ENCODE data around the gene PRKN.

The PRKN gene

DNA sequence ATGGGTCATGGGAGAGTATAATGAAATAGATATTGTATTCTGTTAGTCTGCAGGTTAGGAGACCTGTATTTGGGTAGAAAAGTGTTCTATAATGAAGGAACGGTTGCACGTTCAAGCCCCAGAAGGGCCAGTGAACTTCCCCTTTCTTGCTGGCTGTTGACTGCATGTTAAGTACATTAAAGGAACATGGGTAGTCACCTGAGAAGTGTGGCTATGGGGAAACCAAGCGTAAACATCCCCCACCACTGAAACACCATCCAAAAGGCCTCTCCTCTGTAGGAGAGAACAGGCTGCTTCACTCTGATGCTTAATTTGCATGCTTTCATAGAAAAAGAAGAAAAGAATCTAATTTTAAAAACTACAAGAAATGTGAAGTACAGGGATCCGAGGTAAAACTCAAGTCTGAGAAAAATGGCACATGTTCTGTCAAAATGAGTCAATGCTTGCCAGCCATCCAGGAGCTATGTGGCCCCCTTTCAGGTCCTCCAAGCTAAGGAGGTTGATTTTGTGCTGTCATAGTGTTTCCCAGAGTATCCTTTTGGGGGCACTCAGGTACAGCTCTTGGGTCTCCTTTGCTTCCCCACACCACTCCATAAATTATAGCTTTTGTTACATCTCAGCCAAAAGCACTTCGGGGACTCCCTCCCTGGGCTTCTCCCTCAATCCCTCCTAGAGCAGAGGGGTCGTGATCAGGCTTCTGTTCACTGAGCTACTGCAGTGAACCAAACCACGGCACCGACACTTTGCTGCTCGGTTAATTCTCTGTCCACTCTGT, 1170.0 kb downstream of the PRKN start:
- DNase-seq: no peak

DNA sequence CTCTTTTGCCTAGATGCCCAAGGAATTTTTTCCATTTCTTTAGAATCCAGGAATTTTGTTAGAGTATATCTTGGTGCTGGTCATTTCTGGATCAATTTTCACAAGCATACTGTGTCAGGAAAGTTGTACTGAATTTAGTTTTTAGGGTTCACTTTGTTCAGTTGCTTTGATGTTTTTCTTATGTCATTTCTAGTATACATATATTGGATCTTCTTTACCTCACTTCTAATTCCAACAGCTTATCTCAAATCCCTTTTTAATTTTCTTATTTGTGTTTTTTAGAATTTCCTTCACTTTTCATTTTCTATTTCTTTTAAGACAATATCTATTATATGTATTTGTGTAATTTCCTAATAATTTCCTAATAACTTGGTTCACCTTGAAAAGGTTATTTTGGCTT, 1172.7 kb downstream of the PRKN start:
- no peak for DNase-seq

GRCh38 chr6:161549977-161550655, 1177.5 kb downstream of the PRKN start:
- no peak for DNase-seq

DNA sequence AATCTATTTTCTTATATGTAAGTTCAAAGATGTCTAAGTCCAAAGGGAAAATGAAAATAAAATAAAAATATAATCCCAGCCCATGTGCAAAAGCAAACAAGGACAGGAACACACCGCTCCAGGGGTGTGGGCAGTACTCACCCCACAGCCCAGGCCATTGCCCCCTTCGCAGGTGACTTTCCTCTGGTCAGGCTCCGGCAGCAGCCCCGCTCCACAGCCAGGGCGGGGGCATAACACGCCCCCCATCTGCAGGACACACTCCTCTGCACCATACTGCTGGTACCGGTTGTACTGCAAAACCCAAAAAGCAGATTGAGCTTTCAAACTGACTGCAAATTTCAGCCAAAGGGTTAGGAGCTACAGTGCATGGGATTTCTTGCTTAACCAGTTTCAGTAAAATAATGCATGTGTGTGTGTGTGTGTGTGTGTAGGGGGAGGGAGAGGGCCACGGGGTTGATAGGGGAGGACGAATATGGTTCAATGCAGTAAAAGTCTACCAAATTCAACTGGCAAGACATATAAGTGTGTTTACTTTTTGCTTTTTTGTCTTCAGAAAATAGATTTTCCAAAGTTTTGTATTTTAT, 1178.8 kb downstream of the PRKN start:
- DNase-seq: no peak

- no peak for DNase-seq
Observed at GRCh38 chr6:161547617-161548016, 1179.9 kb downstream of the PRKN start.

GRCh38 chr6:161546632-161547031, 1180.9 kb downstream of the PRKN start:
- DNase-seq: no peak

GRCh38 chr6:161545741-161546140, 1181.8 kb downstream of the PRKN start:
- no peak for DNase-seq

GRCh38 chr6:161544801-161545480, 1182.6 kb downstream of the PRKN start:
- DNase-seq: no peak

DNA sequence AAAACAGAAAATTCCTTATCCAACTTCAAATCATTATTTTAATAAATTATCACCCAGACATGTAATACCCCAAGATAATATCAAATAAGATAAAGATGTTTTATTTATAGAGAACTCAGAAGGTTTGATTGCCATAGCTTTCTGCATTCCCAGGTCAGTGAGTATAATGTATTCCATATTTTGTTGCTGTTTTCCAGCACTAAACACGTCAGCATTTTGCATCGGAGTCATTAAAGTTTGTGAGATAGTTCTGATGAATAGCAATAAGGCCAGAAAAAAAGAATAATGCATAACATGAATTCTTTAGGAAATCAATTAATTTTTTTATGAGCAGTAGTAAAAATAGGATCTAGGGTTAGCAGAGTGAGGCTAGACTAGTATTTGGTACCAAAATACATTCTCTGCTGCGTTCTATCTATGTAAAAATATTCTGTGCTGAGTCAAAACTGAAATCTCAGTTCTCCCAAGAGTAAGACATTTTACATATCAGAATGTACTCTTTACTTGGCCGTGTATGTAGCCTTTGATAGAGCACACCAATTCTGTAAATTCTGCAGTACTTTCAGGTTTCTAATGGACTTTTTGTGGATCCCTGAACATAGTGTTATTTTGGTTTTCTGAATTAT, 1183.8 kb downstream of the PRKN start:
- no peak for DNase-seq

DNA sequence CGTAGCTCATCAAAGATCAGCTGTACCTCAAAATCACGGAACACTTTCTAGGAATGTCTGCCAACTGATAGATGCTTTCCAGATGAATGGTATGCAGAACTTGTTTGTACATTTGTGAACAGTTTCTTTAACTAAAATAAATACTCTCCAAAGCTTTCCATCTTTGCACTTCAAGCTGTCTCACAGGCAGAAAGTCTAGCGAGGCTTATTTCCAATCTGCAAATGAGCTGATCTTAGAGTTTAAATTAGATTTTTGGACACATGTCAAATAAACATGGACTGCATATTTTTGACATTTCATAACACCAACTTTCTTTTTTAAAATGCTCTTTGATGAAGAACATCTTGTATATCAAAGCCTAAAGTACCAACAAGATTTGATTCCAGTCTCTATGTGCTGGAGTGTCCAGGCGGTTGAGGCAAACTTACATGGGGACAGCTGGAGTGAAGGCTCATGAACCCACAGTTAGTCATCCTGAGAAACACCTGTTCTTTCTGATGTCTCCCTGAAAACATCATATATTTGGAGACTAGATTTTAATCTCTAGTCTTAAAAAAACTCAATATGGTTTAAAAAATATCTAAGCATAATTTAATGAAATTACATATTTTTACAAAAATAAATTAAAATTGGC, 1185.1 kb downstream of the PRKN start:
- DNase-seq: no peak

- no peak for DNase-seq
Observed at GRCh38 chr6:161540532-161540931, 1187.0 kb downstream of the PRKN start.

DNA sequence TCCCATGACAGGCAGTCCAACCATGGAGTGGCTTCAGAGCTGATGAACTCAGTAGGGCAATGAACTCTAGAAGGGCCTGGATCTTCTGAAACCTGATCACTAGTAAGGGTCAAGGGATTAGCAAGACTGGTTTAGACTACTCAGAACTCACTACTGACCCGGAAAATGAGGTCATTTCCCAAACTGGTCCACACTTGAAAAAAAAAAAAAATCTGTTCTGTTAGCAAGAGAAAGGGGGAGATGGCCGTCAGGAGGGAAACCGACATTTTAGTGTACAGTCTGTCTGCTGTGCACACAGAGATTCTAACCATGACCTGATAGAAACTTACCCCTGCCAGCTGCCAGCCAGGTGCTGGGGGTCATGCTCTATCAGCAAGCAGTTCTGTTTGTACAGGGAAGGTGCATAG, 1191.3 kb downstream of the PRKN start:
- DNase-seq: no peak

DNA sequence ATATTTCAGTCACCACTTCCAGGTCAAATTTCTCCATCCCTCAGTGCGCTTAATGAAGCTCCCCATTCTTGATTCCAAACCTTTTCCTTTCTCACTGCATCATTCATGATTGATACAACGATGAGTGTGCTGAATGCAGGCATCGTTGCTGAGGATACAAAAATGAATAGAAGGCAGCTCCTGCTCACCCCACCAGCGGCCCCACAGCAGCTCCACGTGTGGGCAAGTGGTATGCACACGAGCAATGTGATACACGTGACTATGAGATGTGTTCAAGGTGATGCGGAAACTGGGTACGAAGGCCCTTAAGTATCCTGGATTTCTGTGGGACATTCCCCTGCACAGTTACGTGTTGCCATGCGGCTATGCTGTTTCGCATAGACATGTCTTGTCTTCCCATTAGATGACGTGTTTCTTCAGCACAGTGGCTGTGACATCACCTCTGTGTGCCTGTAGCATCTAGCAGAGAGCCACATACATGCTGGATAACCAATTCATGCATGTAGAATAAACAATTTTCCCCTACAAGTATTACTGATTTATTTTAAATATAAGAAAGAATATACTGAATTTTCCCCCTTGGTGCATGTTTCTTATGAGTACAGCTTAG, 1193.2 kb downstream of the PRKN start:
- no peak for DNase-seq

GRCh38 chr6:161533266-161533665, 1194.3 kb downstream of the PRKN start:
- DNase-seq: no peak

GRCh38 chr6:161532536-161532935, 1195.0 kb downstream of the PRKN start:
- DNase-seq: no peak

GRCh38 chr6:161526794-161527193, 1200.8 kb downstream of the PRKN start:
- no peak for DNase-seq

GRCh38 chr6:161523362-161523761, 1204.2 kb downstream of the PRKN start:
- DNase-seq: no peak

- DNase-seq: no peak
Observed at GRCh38 chr6:161522276-161522675, 1205.3 kb downstream of the PRKN start.

GRCh38 chr6:161511447-161512095, 1216.0 kb downstream of the PRKN start:
- DNase-seq: no peak

DNA sequence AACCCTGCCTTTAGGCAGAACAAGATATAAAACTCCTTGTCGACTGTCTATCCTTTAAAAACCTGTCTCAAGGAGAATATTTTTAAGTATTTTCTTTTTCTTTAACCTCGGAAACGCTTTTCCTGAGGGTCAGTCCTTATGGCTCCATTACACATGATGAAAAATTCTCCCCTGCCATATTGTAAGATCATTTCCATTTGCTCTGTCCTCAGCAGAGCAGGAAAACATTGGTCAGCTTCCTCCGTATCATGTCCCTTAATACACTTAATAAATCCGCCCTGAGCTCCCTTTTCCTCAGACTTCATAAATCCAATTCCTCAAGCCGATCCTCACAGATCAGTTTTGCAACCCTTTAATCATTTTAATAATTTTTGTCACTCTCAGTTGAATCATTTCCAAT, 1219.2 kb downstream of the PRKN start:
- DNase-seq: no peak

- DNase-seq: no peak
Observed at GRCh38 chr6:161507375-161507774, 1220.2 kb downstream of the PRKN start.

DNA sequence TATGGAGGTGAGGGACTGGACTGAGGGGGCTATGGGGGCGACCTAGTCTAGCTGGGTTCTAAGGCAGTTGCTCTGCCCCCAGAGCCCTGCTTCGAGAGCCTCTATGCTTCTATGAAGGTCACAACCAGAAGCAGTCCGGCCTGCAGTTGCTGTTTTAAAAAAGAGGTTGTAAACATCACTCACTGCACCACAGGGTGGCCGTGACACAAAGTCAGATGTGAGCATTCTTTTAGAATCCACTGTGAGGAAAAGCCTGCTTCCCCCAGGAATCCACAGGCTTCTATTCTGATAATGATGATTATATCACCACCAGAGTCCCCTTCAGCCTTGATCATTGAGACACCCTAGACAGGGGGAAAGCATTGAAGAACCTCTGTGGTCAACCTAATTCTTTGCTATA, 1224.0 kb downstream of the PRKN start:
- no peak for DNase-seq
